Measurements from ENCODE around the gene CD4.

The CD4 gene

GRCh38 chr12:6775185-6776174 is 13.8 kb upstream of the CD4 start:
- intact Hi-C loops (cut with DNase I): loop anchor here (5.0 kb wide), 1 partner anchor 38 kb away; no protein-coding TSS in a partner anchor
- peak in 1 of 10 donors; percentile 20 for DNase-seq

- intact Hi-C loops (cut with DNase I): loop anchor here (5.0 kb wide), 1 partner anchor 40 kb away; no protein-coding TSS in a partner anchor
- DNase-seq: no peak
Measured at GRCh38 chr12:6777386-6777785, 11.9 kb upstream of the CD4 start.

GRCh38 chr12:6778217-6778573 is 11.1 kb upstream of the CD4 start:
- intact Hi-C loops (cut with DNase I): loop anchor here (5.0 kb wide), 1 partner anchor 41 kb away; no protein-coding TSS in a partner anchor
- DNase-seq: peak in 9 of 10 donors; percentile 30 to 94 (median 63)

GRCh38 chr12:6778574-6779550 is 10.5 kb upstream of the CD4 start:
- DNase-seq: peak; percentile 83 to 98 (median 93)
- intact Hi-C loops (cut with DNase I): loop anchor here (1.0 to 5.0 kb wide), 2 partner anchors 26 to 42 kb away; partner anchors contain the start of gene MLF2

GRCh38 chr12:6779708-6780432 is 9.5 kb upstream of the CD4 start:
- intact Hi-C loops (cut with DNase I): loop anchor here (1.0 to 5.0 kb wide), 2 partner anchors 27 to 43 kb away; partner anchors contain the start of gene MLF2
- DNase-seq: no peak

- intact Hi-C loops (cut with DNase I): no loop called here
- DNase-seq: peak in 1 of 10 donors; percentile 1
Measured at GRCh38 chr12:6780573-6780972, 8.8 kb upstream of the CD4 start.

- intact Hi-C loops (cut with DNase I): no loop called here
- DNase-seq: no peak
Measured at GRCh38 chr12:6782119-6782518, 7.2 kb upstream of the CD4 start.

GRCh38 chr12:6782850-6783566 is 6.3 kb upstream of the CD4 start:
- intact Hi-C loops (cut with DNase I): no loop called here
- DNase-seq: peak in 1 of 10 donors; percentile 71

- intact Hi-C loops (cut with DNase I): no loop called here
- peak in 2 of 10 donors; percentile 52 to 59 for DNase-seq
Measured at GRCh38 chr12:6783828-6784227, 5.5 kb upstream of the CD4 start.

- intact Hi-C loops (cut with DNase I): no loop called here
- peak in 1 of 10 donors; percentile 25 for DNase-seq
Measured at GRCh38 chr12:6784296-6784695, 5.0 kb upstream of the CD4 start.

- intact Hi-C loops (cut with DNase I): no loop called here
- DNase-seq: peak in 1 of 10 donors; percentile 7
Measured at GRCh38 chr12:6784761-6785160, 4.6 kb upstream of the CD4 start.

GRCh38 chr12:6786416-6787094 is 2.8 kb upstream of the CD4 start:
- intact Hi-C loops (cut with DNase I): no loop called here
- DNase-seq: peak in 2 of 10 donors; percentile 33 to 62

- DNase-seq: peak in 1 of 10 donors; percentile 24
- intact Hi-C loops (cut with DNase I): no loop called here
Measured at GRCh38 chr12:6787309-6787708, 2.0 kb upstream of the CD4 start.

GRCh38 chr12:6790496-6791150 is 1.3 kb downstream of the CD4 start:
- intact Hi-C loops (cut with DNase I): no loop called here
- DNase-seq: peak in 2 of 10 donors; percentile 19 to 38

- DNase-seq: peak in 2 of 10 donors; percentile 9 to 70
- intact Hi-C loops (cut with DNase I): no loop called here
Measured at GRCh38 chr12:6791931-6792520, 2.7 kb downstream of the CD4 start.

GRCh38 chr12:6792522-6793201 is 3.3 kb downstream of the CD4 start:
- intact Hi-C loops (cut with DNase I): no loop called here
- peak in 5 of 10 donors; percentile 30 to 90 (median 49) for DNase-seq

GRCh38 chr12:6795088-6795487 is 5.8 kb downstream of the CD4 start:
- peak in 1 of 10 donors; percentile 3 for DNase-seq
- intact Hi-C loops (cut with DNase I): no loop called here
